WI38 (cell line): ENCODE data around the gene CPM.

ENCODE experiments used
- H3K4me3 ChIP-seq: 2 replicates; pipeline ENCODE4 v1.5.1; 2011; ENCODE audit warnings: low read depth, mild to moderate bottlenecking, control low read depth, low read length
- TF ChIP-seq, protein P1 (sequence below): IDR thresholded peaks from 2 replicates; pipeline ENCODE4 v1.5.1; 2012; ENCODE audit warnings: low read depth, mild to moderate bottlenecking, control low read depth, low read length

Gene CPM

DNA sequence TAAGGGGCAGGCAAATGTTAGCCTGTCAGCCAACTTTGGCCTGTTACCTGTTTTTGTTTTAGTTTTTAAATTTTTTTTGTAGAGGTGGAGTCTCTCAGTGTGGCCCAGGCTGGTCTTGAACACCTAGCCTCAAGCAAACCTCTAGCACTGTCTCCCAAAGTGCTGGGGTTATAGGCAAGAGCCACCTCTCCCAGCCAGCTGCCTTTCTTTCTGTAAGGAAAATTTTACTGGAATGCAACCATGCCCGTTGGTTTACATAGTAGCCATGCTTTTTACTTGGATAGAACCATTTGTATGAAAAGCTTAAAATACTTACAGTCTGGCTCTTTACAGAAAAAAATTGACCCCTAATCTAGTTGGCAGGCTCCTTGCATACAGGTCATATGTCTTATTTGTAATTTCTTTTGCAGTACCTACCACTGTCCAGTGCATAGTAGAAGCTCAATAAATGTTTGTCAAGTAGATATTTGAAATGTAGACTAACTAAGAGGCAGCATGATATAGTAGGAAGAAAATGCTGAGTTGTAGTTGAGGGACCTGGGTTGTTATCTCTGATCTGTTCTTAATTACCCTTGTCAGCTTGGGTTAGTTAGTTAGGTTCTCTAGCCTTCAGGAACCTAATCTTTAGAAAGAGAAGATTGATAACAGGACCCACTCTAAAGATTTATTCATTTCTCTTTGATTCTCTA lies 120.3 kb downstream of the CPM start:
- TF ChIP-seq, protein P1, sequence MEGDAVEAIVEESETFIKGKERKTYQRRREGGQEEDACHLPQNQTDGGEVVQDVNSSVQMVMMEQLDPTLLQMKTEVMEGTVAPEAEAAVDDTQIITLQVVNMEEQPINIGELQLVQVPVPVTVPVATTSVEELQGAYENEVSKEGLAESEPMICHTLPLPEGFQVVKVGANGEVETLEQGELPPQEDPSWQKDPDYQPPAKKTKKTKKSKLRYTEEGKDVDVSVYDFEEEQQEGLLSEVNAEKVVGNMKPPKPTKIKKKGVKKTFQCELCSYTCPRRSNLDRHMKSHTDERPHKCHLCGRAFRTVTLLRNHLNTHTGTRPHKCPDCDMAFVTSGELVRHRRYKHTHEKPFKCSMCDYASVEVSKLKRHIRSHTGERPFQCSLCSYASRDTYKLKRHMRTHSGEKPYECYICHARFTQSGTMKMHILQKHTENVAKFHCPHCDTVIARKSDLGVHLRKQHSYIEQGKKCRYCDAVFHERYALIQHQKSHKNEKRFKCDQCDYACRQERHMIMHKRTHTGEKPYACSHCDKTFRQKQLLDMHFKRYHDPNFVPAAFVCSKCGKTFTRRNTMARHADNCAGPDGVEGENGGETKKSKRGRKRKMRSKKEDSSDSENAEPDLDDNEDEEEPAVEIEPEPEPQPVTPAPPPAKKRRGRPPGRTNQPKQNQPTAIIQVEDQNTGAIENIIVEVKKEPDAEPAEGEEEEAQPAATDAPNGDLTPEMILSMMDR = no peak
- H3K4me3 ChIP-seq = peak overlapping the region; percentile 26; the same call in 1 of the 2 replicates

DNA sequence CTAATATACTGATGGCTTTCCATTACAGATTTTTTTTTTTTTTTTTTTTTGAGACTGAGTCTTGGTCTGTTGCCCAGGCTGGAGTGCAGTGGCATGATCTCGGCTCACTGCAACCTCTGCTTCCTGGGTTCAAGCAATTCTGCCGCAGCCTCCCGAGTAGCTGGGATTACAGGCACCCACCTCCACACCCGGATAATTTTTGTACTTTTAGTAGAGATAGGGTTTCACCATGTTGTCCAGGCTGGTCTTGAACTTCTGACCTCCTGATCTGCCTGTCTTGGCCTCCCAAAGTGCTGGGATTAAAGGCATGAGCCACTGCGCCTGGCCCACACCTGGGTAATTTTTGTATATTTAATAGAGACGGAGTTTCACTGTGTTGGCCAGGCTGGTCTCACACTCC lies 121.4 kb downstream of the CPM start:
- H3K4me3 ChIP-seq = peak overlapping the region; percentile 30

DNA sequence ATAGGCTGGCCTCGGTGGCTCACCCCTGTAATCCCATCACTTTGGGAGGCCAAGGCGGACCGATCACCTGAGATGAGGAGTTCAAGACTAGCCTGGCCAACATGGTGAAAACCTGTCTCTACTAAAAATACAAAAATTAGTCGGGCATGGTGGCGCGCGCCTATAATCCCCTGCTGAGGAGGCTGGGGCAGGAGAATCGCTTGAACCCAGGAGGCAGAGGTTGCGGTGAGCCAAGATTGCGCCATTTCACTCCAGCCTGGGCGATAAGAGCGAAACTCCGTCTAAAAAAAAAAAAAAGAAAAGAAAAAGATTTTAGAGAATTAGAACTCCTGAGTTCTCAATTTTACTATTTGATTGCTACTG lies 123.0 kb downstream of the CPM start:
- peak overlapping the region; percentile 80 for H3K4me3 ChIP-seq

DNA sequence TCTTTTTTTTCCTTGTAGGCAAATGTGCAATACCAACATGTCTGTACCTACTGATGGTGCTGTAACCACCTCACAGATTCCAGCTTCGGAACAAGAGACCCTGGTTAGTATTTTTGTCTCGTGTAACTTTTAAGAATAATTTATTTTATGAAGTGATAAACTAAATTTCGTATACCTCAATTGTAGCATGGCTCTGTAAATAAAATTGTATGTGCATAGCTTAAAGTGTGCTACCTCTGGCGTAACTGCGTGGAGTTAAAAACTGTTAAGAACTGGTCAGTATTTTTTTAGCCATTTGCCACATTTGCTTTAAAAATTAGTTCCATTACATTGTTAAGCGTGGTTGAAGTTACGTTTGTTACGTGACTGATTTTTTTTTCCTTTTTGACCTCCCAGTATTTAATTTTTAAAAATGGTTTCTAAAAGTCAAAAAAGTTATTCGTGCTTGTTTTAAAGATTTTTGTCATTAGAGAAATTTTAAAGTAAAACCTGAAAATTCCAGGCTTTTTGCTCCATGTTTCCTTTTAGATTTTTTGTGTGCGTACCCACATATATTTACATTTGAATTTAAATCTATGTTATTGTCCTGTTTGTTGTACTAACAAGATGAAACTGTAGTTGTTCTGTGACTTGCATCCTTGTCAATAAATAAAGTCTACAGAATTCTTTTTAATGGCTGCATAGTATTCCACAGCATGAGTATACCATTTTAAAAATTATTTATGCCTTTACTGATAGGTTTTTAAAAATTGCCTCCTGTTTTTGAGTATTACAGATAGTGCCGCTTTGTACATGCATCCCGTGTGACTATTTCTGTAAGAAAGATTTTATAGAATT lies 123.6 kb downstream of the CPM start:
- TF ChIP-seq, protein P1 = no peak
- H3K4me3 ChIP-seq = peak overlapping the region; percentile 80

- TF ChIP-seq, protein P1 = no peak
- H3K4me3 ChIP-seq = peak overlapping the region; percentile 80
Measured at GRCh38 chr12:68808388-68809189, 124.4 kb downstream of the CPM start.

DNA sequence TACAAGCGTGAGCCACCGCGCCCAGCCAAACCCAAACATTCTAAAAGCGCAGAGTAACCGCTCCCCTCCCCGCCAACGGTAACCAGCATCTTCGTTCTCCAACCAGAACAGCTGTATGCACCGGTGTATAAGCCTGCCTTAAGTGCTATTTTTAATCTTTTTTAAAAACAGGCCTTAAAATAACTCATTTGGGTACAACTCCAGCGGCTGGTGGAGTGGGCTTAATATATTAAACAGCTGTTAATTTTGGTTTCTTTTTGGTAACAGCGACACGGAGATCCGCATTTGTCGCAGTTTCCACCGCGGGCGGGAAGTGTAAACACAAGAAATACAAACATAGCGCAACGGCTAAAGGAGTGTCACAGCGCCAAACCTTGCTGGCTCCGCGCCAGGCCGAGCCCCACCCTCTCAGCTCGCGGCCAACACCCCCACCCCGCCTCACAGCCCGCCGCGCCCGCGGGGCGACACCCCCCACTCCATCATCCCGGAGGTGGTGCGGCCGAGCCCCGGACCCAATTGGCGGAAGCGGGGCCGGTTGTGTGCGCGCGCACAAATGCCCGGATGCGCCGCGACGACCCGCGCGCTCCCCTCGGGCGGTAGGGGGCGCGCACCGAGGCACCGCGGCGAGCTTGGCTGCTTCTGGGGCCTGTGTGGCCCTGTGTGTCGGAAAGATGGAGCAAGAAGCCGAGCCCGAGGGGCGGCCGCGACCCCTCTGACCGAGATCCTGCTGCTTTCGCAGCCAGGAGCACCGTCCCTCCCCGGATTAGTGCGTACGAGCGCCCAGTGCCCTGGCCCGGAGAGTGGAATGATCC lies 125.2 kb downstream of the CPM start, which contains the start of gene MDM2:
Gene MDM2, plus strand, starts transcription at position 602 of the 812 bp plus-strand sequence. CDS start 301 bp downstream, outside the sequence.
- peak within 1 kb of the TSS; percentile 80 for H3K4me3 ChIP-seq
- TF ChIP-seq, protein P1 = peak; percentile 71

DNA sequence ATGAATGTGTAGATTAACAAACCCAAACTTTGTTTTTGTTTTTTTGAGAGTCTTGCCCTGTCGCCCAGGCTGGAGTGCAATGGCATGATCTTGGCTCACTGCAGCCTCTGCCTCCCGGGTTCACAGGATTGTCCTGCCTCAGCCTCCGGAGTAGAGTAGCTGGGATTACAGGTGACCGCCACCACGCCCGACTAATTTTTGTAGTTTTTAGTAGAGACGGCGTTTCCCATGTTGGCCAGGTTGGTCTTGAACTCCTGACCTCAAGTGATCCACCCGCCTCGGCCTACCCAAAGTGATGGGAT lies 125.7 kb downstream of the CPM start:
- peak overlapping the region; percentile 80 for H3K4me3 ChIP-seq

GRCh38 chr12:68806488-68807237 lies 126.3 kb downstream of the CPM start:
- TF ChIP-seq, protein P1 = no peak
- H3K4me3 ChIP-seq = no peak overlapping the region
